ENCODE measurements around the gene PRKG2.

DNA sequence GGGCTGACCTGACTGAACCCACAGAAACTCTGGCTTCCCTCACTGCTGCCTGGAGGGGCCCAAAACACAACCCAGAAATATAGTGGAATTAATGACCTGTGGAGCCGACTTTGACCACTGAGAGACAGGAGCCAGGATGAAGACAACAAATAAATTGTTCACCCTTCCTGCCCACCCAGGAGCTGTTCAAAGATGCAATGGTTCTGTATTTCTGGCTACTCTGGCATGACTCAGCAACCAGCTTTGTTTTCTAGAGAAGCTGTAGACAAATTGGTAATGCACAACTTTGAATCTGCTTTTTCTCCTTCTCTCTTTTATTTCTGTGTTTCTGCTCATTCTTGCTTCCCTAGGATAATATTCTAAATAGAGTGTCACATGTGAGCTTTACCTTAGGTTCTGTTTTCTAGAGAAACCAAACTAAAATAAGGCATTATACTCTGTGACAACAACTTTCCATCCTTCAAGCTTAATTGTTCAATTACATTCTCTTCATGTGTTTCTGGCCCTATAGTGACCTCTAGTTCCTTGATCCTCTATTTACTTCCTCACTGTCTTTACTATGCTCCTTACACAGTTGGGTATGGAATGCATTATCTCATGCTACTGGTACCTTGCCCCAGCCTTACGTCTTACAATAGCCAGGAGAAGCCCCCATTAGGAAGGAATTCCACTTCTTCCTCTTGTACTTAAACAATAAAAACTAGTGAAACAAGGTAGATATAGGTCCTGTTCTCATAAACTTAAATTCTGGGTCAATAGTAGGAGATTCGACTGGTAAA is 6.5 kb upstream of the PRKG2 start:
- TF ChIP-seq EZH2 (IDR thresholded peaks at IDR 0.05; ENCODE audit: borderline replicate concordance, insufficient read depth, low read length, poor library complexity, severe bottlenecking): no peak
- TF ChIP-seq RAD21 (conservative IDR thresholded peaks at IDR 0.05): no peak
- TF ChIP-seq, protein P1, sequence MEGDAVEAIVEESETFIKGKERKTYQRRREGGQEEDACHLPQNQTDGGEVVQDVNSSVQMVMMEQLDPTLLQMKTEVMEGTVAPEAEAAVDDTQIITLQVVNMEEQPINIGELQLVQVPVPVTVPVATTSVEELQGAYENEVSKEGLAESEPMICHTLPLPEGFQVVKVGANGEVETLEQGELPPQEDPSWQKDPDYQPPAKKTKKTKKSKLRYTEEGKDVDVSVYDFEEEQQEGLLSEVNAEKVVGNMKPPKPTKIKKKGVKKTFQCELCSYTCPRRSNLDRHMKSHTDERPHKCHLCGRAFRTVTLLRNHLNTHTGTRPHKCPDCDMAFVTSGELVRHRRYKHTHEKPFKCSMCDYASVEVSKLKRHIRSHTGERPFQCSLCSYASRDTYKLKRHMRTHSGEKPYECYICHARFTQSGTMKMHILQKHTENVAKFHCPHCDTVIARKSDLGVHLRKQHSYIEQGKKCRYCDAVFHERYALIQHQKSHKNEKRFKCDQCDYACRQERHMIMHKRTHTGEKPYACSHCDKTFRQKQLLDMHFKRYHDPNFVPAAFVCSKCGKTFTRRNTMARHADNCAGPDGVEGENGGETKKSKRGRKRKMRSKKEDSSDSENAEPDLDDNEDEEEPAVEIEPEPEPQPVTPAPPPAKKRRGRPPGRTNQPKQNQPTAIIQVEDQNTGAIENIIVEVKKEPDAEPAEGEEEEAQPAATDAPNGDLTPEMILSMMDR (IDR thresholded peaks at IDR 0.05; ENCODE audit: poor library complexity, severe bottlenecking): no peak
- TF ChIP-seq EP300 (conservative IDR thresholded peaks at IDR 0.05; ENCODE audit: poor library complexity, severe bottlenecking): no peak
- no peak for TF ChIP-seq POLR2AphosphoS5 (IDR thresholded peaks at IDR 0.05)
- TF ChIP-seq, protein P2, sequence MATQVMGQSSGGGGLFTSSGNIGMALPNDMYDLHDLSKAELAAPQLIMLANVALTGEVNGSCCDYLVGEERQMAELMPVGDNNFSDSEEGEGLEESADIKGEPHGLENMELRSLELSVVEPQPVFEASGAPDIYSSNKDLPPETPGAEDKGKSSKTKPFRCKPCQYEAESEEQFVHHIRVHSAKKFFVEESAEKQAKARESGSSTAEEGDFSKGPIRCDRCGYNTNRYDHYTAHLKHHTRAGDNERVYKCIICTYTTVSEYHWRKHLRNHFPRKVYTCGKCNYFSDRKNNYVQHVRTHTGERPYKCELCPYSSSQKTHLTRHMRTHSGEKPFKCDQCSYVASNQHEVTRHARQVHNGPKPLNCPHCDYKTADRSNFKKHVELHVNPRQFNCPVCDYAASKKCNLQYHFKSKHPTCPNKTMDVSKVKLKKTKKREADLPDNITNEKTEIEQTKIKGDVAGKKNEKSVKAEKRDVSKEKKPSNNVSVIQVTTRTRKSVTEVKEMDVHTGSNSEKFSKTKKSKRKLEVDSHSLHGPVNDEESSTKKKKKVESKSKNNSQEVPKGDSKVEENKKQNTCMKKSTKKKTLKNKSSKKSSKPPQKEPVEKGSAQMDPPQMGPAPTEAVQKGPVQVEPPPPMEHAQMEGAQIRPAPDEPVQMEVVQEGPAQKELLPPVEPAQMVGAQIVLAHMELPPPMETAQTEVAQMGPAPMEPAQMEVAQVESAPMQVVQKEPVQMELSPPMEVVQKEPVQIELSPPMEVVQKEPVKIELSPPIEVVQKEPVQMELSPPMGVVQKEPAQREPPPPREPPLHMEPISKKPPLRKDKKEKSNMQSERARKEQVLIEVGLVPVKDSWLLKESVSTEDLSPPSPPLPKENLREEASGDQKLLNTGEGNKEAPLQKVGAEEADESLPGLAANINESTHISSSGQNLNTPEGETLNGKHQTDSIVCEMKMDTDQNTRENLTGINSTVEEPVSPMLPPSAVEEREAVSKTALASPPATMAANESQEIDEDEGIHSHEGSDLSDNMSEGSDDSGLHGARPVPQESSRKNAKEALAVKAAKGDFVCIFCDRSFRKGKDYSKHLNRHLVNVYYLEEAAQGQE (IDR thresholded peaks at IDR 0.05; ENCODE audit: borderline replicate concordance): no peak

Data from neural cell (in vitro differentiated cells).